A549 (cell line): Measurements from ENCODE around the gene FILIP1L. TPM values are rescaled to one million over a fixed set of nuclear protein-coding genes. Genes with fewer than 3 reads are reported as not detected.

ENCODE experiments used
- ATAC-seq, 2 experiments: fragments of 200-7000 bp in 1 of 2; fragments of >200 bp in 1 of 2; cut with Nextera tagmentation in 1 of 2; cut with Tn5 transposase in 1 of 2; 3 replicates each; pipeline versions ENCODE4 v1.8.0 to v1.9.1; 2018 to 2020; ENCODE audit warnings: mild to moderate bottlenecking in 1 of 2, moderate library complexity in 1 of 2
- CTCF ChIA-PET: fragments of 300-600 bp; sonication (Branson Sonifier 250); formaldehyde crosslinking; extraction: SDS; loops from one replicate; lab custom pipeline; 2021; ENCODE audit warnings: antibody characterized with exemption, inconsistent platforms; lab: Yijun Ruan, JAX
- POLR2A ChIA-PET: fragments of 350-600 bp; formaldehyde crosslinking; extraction: SDS; loops from one replicate; lab custom pipeline; 2021; ENCODE audit warnings: antibody characterized with exemption, inconsistent platforms; lab: Yijun Ruan, JAX
- DNase-seq, 2 experiments: peaks; one replicate each; pipeline versions ENCODE4 v3.0.0 to v3.0.0-alpha.2; 2011 to 2016; ENCODE audit warnings: low read depth in 1 of 2, low spot score in 1 of 2
- FAIRE-seq: peaks from 2 replicates; lab custom pipeline; 2011; peaks lifted over from hg19 to GRCh38; lab: Jason Lieb, UNC
- H3K27ac ChIP-seq, 2 experiments: fragments of >200 bp; sonication (Bioruptor Twin); formaldehyde crosslinking; 3 replicates each; pipeline ENCODE4 v1.5.1; 2016 to 2017
- H3K4me1 ChIP-seq: fragments of >200 bp; sonication (Bioruptor Twin); formaldehyde crosslinking; 3 replicates; pipeline ENCODE4 v1.6.1; 2016
- H3K4me2 ChIP-seq: fragments of >200 bp; sonication (Bioruptor Twin); formaldehyde crosslinking; 3 replicates; pipeline ENCODE4 v1.6.1; 2016
- H3K4me3 ChIP-seq: fragments of >200 bp; sonication (Bioruptor Twin); formaldehyde crosslinking; 3 replicates; pipeline ENCODE4 v1.5.1; 2016
- H3K9me3 ChIP-seq: fragments of >200 bp; sonication (Bioruptor Twin); formaldehyde crosslinking; 3 replicates; pipeline ENCODE4 v1.6.1; 2016
- BHLHE40 ChIP-seq: IDR thresholded peaks from 2 replicates; pipeline ENCODE4 v1.6.1; 2012; ENCODE audit warnings: low read depth, low read length, inconsistent platforms
- CEBPB ChIP-seq, 2 experiments: fragments of >200 bp in 1 of 2; sonication (Bioruptor Twin) in 1 of 2; formaldehyde crosslinking in 1 of 2; IDR thresholded peaks; 2 replicates each; pipeline ENCODE4 v1.6.1; 2012 to 2016
- CHD2 ChIP-seq: fragments of 150-350 bp; IDR thresholded peaks from 2 replicates; pipeline ENCODE4 v1.6.1; 2014; ENCODE audit warnings: low read length; ENCODE audit not compliant: partially characterized antibody
- CTCF ChIP-seq: fragments of >200 bp; sonication (Bioruptor Twin); formaldehyde crosslinking; IDR thresholded peaks from 3 replicates; pipeline ENCODE4 v1.5.1; 2016
- E2F6 ChIP-seq: IDR thresholded peaks from 2 replicates; pipeline ENCODE4 v1.6.1; 2012; ENCODE audit warnings: low read depth, borderline replicate concordance
- EHF ChIP-seq: fragments of 250-450 bp; sonication (Bioruptor Pico); IDR thresholded peaks from 2 replicates; pipeline ENCODE4 v1.5.0; 2020; ENCODE audit warnings: mild to moderate bottlenecking
- EP300 ChIP-seq, 2 experiments: fragments of >200 bp; sonication (Bioruptor Twin); formaldehyde crosslinking; IDR thresholded peaks; 2 replicates in 1 of 2; 3 replicates in 1 of 2; pipeline ENCODE4 v1.6.1; 2016 to 2017
- ESRRA ChIP-seq: fragments of 150-350 bp; IDR thresholded peaks from 2 replicates; pipeline ENCODE4 v1.6.1; 2014; ENCODE audit warnings: mild to moderate bottlenecking, low read length, borderline replicate concordance
- FOXS1 ChIP-seq: fragments of 250-450 bp; sonication (Bioruptor Pico); IDR thresholded peaks from 2 replicates; pipeline ENCODE4 v1.5.0; 2020; ENCODE audit warnings: mild to moderate bottlenecking, moderate library complexity
- HOXB5 ChIP-seq: fragments of 250-450 bp; sonication (Bioruptor Pico); IDR thresholded peaks from 2 replicates; pipeline ENCODE4 v1.5.0; 2020; ENCODE audit warnings: mild to moderate bottlenecking, moderate library complexity
- JUN ChIP-seq, 2 experiments: fragments of >200 bp; sonication (Bioruptor Twin); formaldehyde crosslinking; IDR thresholded peaks; 2 replicates in 1 of 2; 3 replicates in 1 of 2; pipeline ENCODE4 v1.6.1; 2016 to 2017
- JUNB ChIP-seq: fragments of >200 bp; sonication (Bioruptor Twin); formaldehyde crosslinking; IDR thresholded peaks from 2 replicates; pipeline ENCODE4 v1.6.1; 2016
- NR3C1 ChIP-seq: fragments of >200 bp; sonication (Bioruptor Twin); formaldehyde crosslinking; IDR thresholded peaks from 3 replicates; pipeline ENCODE4 v1.6.1; 2017
- PBX3 ChIP-seq: IDR thresholded peaks from 2 replicates; pipeline ENCODE4 v1.6.1; 2012
- PHF8 ChIP-seq: fragments of 200-600 bp; sonication (generic); IDR thresholded peaks from 2 replicates; pipeline ENCODE4 v1.6.1; 2016; ENCODE audit warnings: low read depth, mild to moderate bottlenecking, antibody characterized with exemption, moderate library complexity, borderline replicate concordance
- RARB ChIP-seq: fragments of 250-450 bp; sonication (Bioruptor Pico); IDR thresholded peaks from 2 replicates; pipeline ENCODE4 v1.8.0; 2021; ENCODE audit warnings: mild to moderate bottlenecking, moderate library complexity
- RCOR1 ChIP-seq: fragments of 150-350 bp; IDR thresholded peaks from 2 replicates; pipeline ENCODE4 v1.6.1; 2014; ENCODE audit warnings: antibody characterized with exemption, low read length, low read depth
- SREBF2 ChIP-seq: fragments of 450-650 bp; IDR thresholded peaks from 2 replicates; pipeline ENCODE4 v1.6.1; 2014; ENCODE audit warnings: mild to moderate bottlenecking, moderate library complexity
- ZNF302 ChIP-seq: fragments of 250-450 bp; sonication (Bioruptor Pico); IDR thresholded peaks from 2 replicates; pipeline ENCODE4 v1.9.0; 2021; ENCODE audit warnings: inconsistent platforms, mild to moderate bottlenecking, moderate library complexity
- WGBS: methylation state at CpG from one replicate; pipeline ENCODE4 v1.1.6; 2017; ENCODE audit errors: missing lambda C conversion rate; 5-methylcytosine and 5-hydroxymethylcytosine counted together
- polyA plus RNA-seq, 4 experiments: library from polyadenylated mRNA; depleted of rRNA in 3 of 4; stranded (reverse); fragments of >200 nt; fragmentation: RNase III in 1 of 4; extraction: RNeasy Plus Mini Kit Qiagen cat#74134 plus additional on column Dnase treatment in 1 of 4; gene quantifications; 2 replicates in 3 of 4; 3 replicates in 1 of 4; pipeline ENCODE4 v1.2.3, GENCODE V29; 2011 to 2017
- TF ChIP-seq, protein P1 (sequence below): fragments of 450-650 bp; IDR thresholded peaks from 2 replicates; pipeline ENCODE4 v1.6.1; 2014; ENCODE audit warnings: antibody characterized with exemption
- TF ChIP-seq, protein P2 (sequence below): fragments of 150-350 bp; IDR thresholded peaks from 2 replicates; pipeline ENCODE4 v1.6.1; 2014; ENCODE audit warnings: low read depth, mild to moderate bottlenecking, low read length
- TF ChIP-seq, protein P3 (sequence below): fragments of >200 bp; sonication (Bioruptor Twin); formaldehyde crosslinking; IDR thresholded peaks from 3 replicates; pipeline ENCODE4 v1.6.1; 2016
- TF ChIP-seq, protein P4 (sequence below): fragments of 250-450 bp; sonication (Bioruptor Pico); IDR thresholded peaks from 2 replicates; pipeline ENCODE4 v1.5.0; 2021; ENCODE audit warnings: mild to moderate bottlenecking, moderate library complexity, borderline replicate concordance

The FILIP1L gene
- polyA plus RNA-seq, 2 of the 4 experiments (the other 2 are of a cell fraction), result 0.19 to 0.45 TPM

GRCh38 chr3:100022506-100022905 lies 91.8 kb downstream of the FILIP1L start (continued):
- TF ChIP-seq, protein P1, sequence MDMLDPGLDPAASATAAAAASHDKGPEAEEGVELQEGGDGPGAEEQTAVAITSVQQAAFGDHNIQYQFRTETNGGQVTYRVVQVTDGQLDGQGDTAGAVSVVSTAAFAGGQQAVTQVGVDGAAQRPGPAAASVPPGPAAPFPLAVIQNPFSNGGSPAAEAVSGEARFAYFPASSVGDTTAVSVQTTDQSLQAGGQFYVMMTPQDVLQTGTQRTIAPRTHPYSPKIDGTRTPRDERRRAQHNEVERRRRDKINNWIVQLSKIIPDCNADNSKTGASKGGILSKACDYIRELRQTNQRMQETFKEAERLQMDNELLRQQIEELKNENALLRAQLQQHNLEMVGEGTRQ, result no peak
- TF ChIP-seq NR3C1 (no peak), CEBPB (IDR thresholded peaks at IDR 0.05) (no peak), SREBF2 (no peak), EHF (no peak), JUN (IDR thresholded peaks at IDR 0.05) (no peak), ZNF302 (no peak)
- TF ChIP-seq, protein P2, sequence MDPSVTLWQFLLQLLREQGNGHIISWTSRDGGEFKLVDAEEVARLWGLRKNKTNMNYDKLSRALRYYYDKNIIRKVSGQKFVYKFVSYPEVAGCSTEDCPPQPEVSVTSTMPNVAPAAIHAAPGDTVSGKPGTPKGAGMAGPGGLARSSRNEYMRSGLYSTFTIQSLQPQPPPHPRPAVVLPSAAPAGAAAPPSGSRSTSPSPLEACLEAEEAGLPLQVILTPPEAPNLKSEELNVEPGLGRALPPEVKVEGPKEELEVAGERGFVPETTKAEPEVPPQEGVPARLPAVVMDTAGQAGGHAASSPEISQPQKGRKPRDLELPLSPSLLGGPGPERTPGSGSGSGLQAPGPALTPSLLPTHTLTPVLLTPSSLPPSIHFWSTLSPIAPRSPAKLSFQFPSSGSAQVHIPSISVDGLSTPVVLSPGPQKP, result no peak

DNA sequence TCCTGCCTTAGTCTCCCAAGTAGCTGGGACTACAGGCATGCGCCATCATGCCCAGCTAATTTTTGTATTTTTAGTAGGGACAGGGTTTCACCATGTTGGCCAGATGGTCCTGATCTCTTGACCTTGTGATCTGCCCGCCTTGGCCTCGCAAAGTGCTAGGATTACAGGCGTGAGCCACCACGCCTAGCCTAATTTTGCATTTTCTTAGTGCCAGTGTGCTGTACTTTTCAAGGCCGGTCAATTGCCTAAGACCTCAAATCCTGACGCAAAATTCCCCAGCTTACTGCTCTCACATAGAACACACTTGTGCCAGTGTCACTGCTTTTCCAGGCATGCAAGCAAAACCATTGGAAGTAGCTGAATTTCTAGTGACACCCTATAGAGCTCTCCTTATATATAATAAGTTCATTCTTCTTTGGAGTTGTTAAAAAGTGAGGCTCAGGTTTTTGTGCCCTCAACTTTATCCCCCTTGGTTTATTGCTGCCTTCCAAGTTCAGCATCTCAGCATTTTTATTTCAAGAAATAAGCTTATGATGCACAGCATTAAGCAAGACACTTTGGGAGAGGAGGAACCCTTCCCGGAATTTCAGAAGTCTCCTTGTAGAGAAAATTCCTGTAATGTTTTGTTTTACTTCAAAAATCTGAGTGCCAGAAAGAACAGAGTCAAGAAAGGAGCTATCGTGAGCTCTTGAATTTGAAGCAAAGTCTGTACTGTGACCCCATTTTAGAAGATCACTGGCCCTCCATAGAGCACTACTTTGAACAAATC lies 93.2 kb downstream of the FILIP1L start:
- Histone ChIP-seq H3K27ac (no peak overlapping the region), H3K4me2 (no peak overlapping the region)
- FAIRE-seq (no peak), ATAC-seq (no peak)
- CTCF ChIA-PET, result interaction anchor here (0.8 to 1.1 kb wide), 2 partner anchors 18 to 69 kb away, joined by 3 read pairs; no protein-coding TSS in a partner anchor
- TF ChIP-seq JUNB (no peak), RCOR1 (no peak), CHD2 (no peak), ESRRA (no peak), JUN (IDR thresholded peaks at IDR 0.05) (no peak), FOXS1 (CRISPR knock-in tag) (no peak), PHF8 (no peak), ZNF302 (no peak), EP300 (IDR thresholded peaks at IDR 0.05) (no peak), E2F6 (no peak), HOXB5 (no peak), PBX3 (no peak), BHLHE40 (no peak), CTCF (no peak), RARB (CRISPR knock-in tag) (no peak)
- TF ChIP-seq, protein P3, sequence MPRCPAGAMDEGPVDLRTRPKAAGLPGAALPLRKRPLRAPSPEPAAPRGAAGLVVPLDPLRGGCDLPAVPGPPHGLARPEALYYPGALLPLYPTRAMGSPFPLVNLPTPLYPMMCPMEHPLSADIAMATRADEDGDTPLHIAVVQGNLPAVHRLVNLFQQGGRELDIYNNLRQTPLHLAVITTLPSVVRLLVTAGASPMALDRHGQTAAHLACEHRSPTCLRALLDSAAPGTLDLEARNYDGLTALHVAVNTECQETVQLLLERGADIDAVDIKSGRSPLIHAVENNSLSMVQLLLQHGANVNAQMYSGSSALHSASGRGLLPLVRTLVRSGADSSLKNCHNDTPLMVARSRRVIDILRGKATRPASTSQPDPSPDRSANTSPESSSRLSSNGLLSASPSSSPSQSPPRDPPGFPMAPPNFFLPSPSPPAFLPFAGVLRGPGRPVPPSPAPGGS, result no peak
- TF ChIP-seq, protein P4, sequence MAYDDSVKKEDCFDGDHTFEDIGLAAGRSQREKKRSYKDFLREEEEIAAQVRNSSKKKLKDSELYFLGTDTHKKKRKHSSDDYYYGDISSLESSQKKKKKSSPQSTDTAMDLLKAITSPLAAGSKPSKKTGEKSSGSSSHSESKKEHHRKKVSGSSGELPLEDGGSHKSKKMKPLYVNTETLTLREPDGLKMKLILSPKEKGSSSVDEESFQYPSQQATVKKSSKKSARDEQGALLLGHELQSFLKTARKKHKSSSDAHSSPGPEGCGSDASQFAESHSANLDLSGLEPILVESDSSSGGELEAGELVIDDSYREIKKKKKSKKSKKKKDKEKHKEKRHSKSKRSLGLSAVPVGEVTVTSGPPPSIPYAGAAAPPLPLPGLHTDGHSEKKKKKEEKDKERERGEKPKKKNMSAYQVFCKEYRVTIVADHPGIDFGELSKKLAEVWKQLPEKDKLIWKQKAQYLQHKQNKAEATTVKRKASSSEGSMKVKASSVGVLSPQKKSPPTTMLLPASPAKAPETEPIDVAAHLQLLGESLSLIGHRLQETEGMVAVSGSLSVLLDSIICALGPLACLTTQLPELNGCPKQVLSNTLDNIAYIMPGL, result no peak
- TF ChIP-seq, protein P2, result no peak
- TF ChIP-seq, all 56 proteins: peak for 0
- Histone ChIP-seq H3K4me1 (0 out of 3 replicates have a peak, but pooled peaks cover 3% of the 10 kb centered on the region), H3K9me3 (no peaks in the 10 kb centered on the region), H3K4me3 (no peak overlapping the region)
- POLR2A ChIA-PET, result no interaction called here
- WGBS, result 95% methylated on average over 9 of the region's 9 CpGs
- DNase-seq, result no peak
